SK-N-SH (cell line): Measurements from ENCODE around the gene ADK. TPM values are rescaled to one million over a fixed set of nuclear protein-coding genes. Genes with fewer than 3 reads are reported as not detected.

Experiments
- CTCF ChIA-PET: fragments of 300-600, 350-600 bp; formaldehyde crosslinking; extraction: SDS; loops from one replicate; lab custom pipeline; 2021; lab: Yijun Ruan, JAX
- POLR2A ChIA-PET: fragments of 350-600 bp; sonication (Branson Sonifier 250); formaldehyde crosslinking; extraction: SDS; loops from one replicate; lab custom pipeline; 2020; ENCODE audit warnings: antibody characterized with exemption, inconsistent platforms; lab: Yijun Ruan, JAX
- DNase-seq: peaks from one replicate; pipeline ENCODE4 v3.0.0; 2012
- H2AFZ ChIP-seq: fragments of 200-600 bp; sonication (generic); 2 replicates; pipeline ENCODE4 v1.8.1; 2016; ENCODE audit warnings: antibody characterized with exemption, mild to moderate bottlenecking, low read depth
- H3F3A ChIP-seq: fragments of 200-600 bp; sonication (generic); replicated peaks from 2 replicates; pipeline ENCODE3; 2016; ENCODE audit warnings: antibody characterized with exemption, mild to moderate bottlenecking; ENCODE audit not compliant: insufficient read depth
- H3K27ac ChIP-seq, 2 experiments: fragments of 200-500 bp in 1 of 2; fragments of 200-600 bp in 1 of 2; sonication (Bioruptor generic) in 1 of 2; sonication (generic), shearing (Covaris generic) in 1 of 2; 2 replicates each; pipeline versions ENCODE4 v1.5.1 to v1.6.1; 2014 to 2016; ENCODE audit warnings: low read depth in 2 of 2, inconsistent platforms in 1 of 2, low read length in 1 of 2, mild to moderate bottlenecking in 1 of 2, mixed read lengths in 1 of 2
- H3K27me3 ChIP-seq: fragments of 200-600 bp; sonication (generic), shearing (Covaris generic); 2 replicates; pipeline ENCODE4 v1.6.1; 2016; ENCODE audit warnings: mixed run types; ENCODE audit not compliant: insufficient read depth
- H3K36me3 ChIP-seq, 2 experiments: fragments of 200-500 bp in 1 of 2; fragments of 200-600 bp in 1 of 2; sonication (Bioruptor generic) in 1 of 2; sonication (generic) in 1 of 2; replicated peaks in 1 of 2; 2 replicates each; pipeline versions ENCODE3 to v1.5.1; 2014 to 2016; ENCODE audit warnings: low read length in 1 of 2, mild to moderate bottlenecking in 1 of 2; ENCODE audit not compliant: insufficient read depth in 2 of 2, control insufficient read depth in 1 of 2
- H3K4me1 ChIP-seq, 2 experiments: fragments of 200-500 bp in 1 of 2; fragments of 200-600 bp in 1 of 2; sonication (Bioruptor generic) in 1 of 2; sonication (generic), shearing (Covaris generic) in 1 of 2; 2 replicates each; pipeline versions ENCODE4 v1.5.1 to v1.6.1; 2014 to 2016; ENCODE audit warnings: low read depth in 1 of 2, low read length in 1 of 2, mixed run types in 1 of 2; ENCODE audit not compliant: insufficient read depth in 2 of 2, control insufficient read depth in 1 of 2
- H3K4me2 ChIP-seq: fragments of 200-600 bp; sonication (generic), shearing (Covaris generic); 2 replicates; pipeline ENCODE4 v1.6.1; 2017; ENCODE audit warnings: mixed run types
- H3K4me3 ChIP-seq, 2 experiments: fragments of 200-500 bp in 1 of 2; fragments of 200-600 bp in 1 of 2; sonication (Bioruptor generic) in 1 of 2; sonication (generic), shearing (Covaris generic) in 1 of 2; 2 replicates each; pipeline versions ENCODE4 v1.5.1 to v1.8.1; 2014 to 2016; ENCODE audit warnings: low read depth in 2 of 2, inconsistent platforms in 1 of 2, low read length in 1 of 2, mild to moderate bottlenecking in 1 of 2, mixed read lengths in 1 of 2, moderate library complexity in 1 of 2
- H3K79me2 ChIP-seq: fragments of 200-600 bp; sonication (generic); 2 replicates; pipeline ENCODE4 v1.8.1; 2017; ENCODE audit warnings: mild to moderate bottlenecking; ENCODE audit not compliant: insufficient read depth
- H3K9ac ChIP-seq: fragments of 200-600 bp; sonication (generic); 2 replicates; pipeline ENCODE4 v1.6.1; 2017; ENCODE audit warnings: mixed run types
- H3K9me2 ChIP-seq: fragments of 200-600 bp; sonication (generic); 2 replicates; pipeline ENCODE4 v1.6.1; 2017; ENCODE audit warnings: mixed run types
- H3K9me3 ChIP-seq: fragments of 200-600 bp; sonication (generic); 2 replicates; pipeline ENCODE4 v1.6.1; 2017; ENCODE audit warnings: mixed run types, mild to moderate bottlenecking, moderate library complexity
- H4K20me1 ChIP-seq: fragments of 200-600 bp; sonication (generic); 2 replicates; pipeline ENCODE4 v1.6.1; 2017; ENCODE audit warnings: mild to moderate bottlenecking, mixed run types; ENCODE audit not compliant: insufficient read depth
- CHD2 ChIP-seq: fragments of 150-350 bp; IDR thresholded peaks from 2 replicates; pipeline ENCODE4 v1.6.1; 2018; ENCODE audit warnings: low read length; ENCODE audit not compliant: partially characterized antibody
- CTCF ChIP-seq: fragments of 200-600 bp; sonication (generic); IDR thresholded peaks from 2 replicates; pipeline ENCODE4 v1.6.1; 2017; ENCODE audit warnings: antibody characterized with exemption, mild to moderate bottlenecking, moderate library complexity
- EP300 ChIP-seq, 2 experiments: IDR thresholded peaks; 2 replicates each; pipeline versions ENCODE4 v1.4.0 to v1.6.1; 2012; ENCODE audit warnings: borderline replicate concordance in 1 of 2, low read depth in 1 of 2, low read length in 1 of 2
- FOSL2 ChIP-seq: IDR thresholded peaks from 2 replicates; pipeline ENCODE4 v1.4.0; 2012; ENCODE audit warnings: low read depth, mild to moderate bottlenecking, moderate library complexity, borderline replicate concordance
- FOXJ3 ChIP-seq: sonication (generic); formaldehyde crosslinking; IDR thresholded peaks from 2 replicates; pipeline ENCODE4 v1.5.1; 2020; ENCODE audit warnings: mild to moderate bottlenecking, missing genetic modification reagents
- GABPA ChIP-seq: IDR thresholded peaks from 2 replicates; pipeline ENCODE4 v1.4.0; 2012; ENCODE audit warnings: low read depth, mild to moderate bottlenecking
- GATA2 ChIP-seq: sonication (generic); formaldehyde crosslinking; IDR thresholded peaks from 2 replicates; pipeline ENCODE4 v1.5.0; 2020; ENCODE audit warnings: mild to moderate bottlenecking, missing genetic modification reagents
- MEF2A ChIP-seq: IDR thresholded peaks from 2 replicates; pipeline ENCODE4 v1.4.0; 2012; ENCODE audit warnings: low read depth, borderline replicate concordance
- MXI1 ChIP-seq: IDR thresholded peaks from 2 replicates; pipeline ENCODE4 v1.6.1; 2012; ENCODE audit warnings: mild to moderate bottlenecking, low read depth, low read length, improper control_type of control experiment
- POLR2AphosphoS5 ChIP-seq: IDR thresholded peaks from 2 replicates; pipeline ENCODE4 v1.6.1; 2012; ENCODE audit warnings: low read depth, low read length
- RAD21 ChIP-seq: IDR thresholded peaks from 2 replicates; pipeline ENCODE4 v1.6.1; 2012; ENCODE audit warnings: mild to moderate bottlenecking, low read length
- RCOR1 ChIP-seq: fragments of 150-350 bp; IDR thresholded peaks from 2 replicates; pipeline ENCODE4 v1.6.1; 2017; ENCODE audit warnings: antibody characterized with exemption, low read length
- RFX5 ChIP-seq: IDR thresholded peaks from 2 replicates; pipeline ENCODE4 v1.6.1; 2012; ENCODE audit warnings: mild to moderate bottlenecking, improper control_type of control experiment, low read length
- RXRA ChIP-seq: IDR thresholded peaks from 2 replicates; pipeline ENCODE4 v1.4.0; 2012; ENCODE audit warnings: low read depth, mild to moderate bottlenecking, borderline replicate concordance
- TAF1 ChIP-seq: IDR thresholded peaks from 2 replicates; pipeline ENCODE4 v1.6.1; 2012; ENCODE audit warnings: low read depth, mild to moderate bottlenecking, low read length, moderate library complexity, borderline replicate concordance
- YY1 ChIP-seq: IDR thresholded peaks from 2 replicates; pipeline ENCODE4 v1.4.0; 2012; ENCODE audit warnings: low read depth, mild to moderate bottlenecking
- WGBS: methylation state at CpG from one replicate; pipeline ENCODE4 v1.1.6; 2017; ENCODE audit warnings: low lambda C conversion rate; 5-methylcytosine and 5-hydroxymethylcytosine counted together
- polyA plus RNA-seq, 3 experiments: library from polyadenylated mRNA; depleted of rRNA; stranded (reverse); fragments of >200 nt; gene quantifications; 2 replicates each; pipeline ENCODE4 v1.2.3, GENCODE V29; 2012
- TF ChIP-seq, protein P1 (sequence below): IDR thresholded peaks from 2 replicates; pipeline ENCODE4 v1.4.0; 2012; ENCODE audit warnings: low read depth
- TF ChIP-seq, protein P2 (sequence below): fragments of 150-350 bp; IDR thresholded peaks from 2 replicates; pipeline ENCODE4 v1.6.1; 2017; ENCODE audit warnings: antibody characterized with exemption, low read length, low read depth, borderline replicate concordance
- TF ChIP-seq, protein P3 (sequence below): IDR thresholded peaks from 2 replicates; pipeline ENCODE4; 2012

The ADK gene
- polyA plus RNA-seq, 1 of the 3 experiments (the other 2 are of a cell fraction), result 25.1 TPM

DNA sequence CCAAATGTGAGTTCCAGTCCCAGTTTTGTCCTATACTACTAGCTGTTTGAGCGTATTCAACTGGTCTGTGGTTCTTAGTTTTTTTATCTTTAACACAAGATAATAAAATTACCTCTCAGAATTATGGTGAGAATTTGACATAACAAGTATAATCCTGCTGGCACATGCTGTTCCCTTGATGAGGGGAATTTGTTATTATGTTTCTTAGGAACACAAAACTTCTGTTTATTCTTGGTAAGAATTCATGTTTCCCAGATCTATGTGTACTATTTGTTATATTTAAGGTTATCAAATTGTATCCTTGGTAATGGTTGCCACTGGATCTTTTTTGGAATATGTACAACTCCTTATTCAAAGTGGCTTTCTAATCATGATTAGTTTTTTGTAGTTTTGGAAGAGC lies 335.6 kb downstream of the ADK start:
- H3K9ac ChIP-seq, result no peak overlapping the region
- no peaks in the 10 kb centered on the region for H3K9me2 ChIP-seq
- CTCF ChIA-PET, result no interaction called here
- no peak overlapping the region for H3K4me3 ChIP-seq
- H3K36me3 ChIP-seq, result peaks cover 0 to 12% of the 10 kb centered on the region in 2 experiments
- DNase-seq, result no peak
- no peak overlapping the region for H2AFZ ChIP-seq
- no peak overlapping the region for H3K4me2 ChIP-seq
- WGBS, result 100% methylated on average over 1 of the region's 1 CpG
- H3K79me2 ChIP-seq, result no peaks in the 10 kb centered on the region
- no peaks in the 10 kb centered on the region for H4K20me1 ChIP-seq
- POLR2A ChIA-PET, result no interaction called here
- TF ChIP-seq RXRA (no peak), RFX5 (no peak), MXI1 (no peak), CHD2 (no peak), YY1 (no peak), FOSL2 (no peak), MEF2A (no peak), GABPA (no peak), POLR2AphosphoS5 (no peak), EP300 (IDR thresholded peaks at IDR 0.05; ENCODE audit: borderline replicate concordance in 1 of 2, low read depth in 1 of 2, low read length in 1 of 2) (no peak), RAD21 (no peak), CTCF (no peak)
- TF ChIP-seq, protein P1, sequence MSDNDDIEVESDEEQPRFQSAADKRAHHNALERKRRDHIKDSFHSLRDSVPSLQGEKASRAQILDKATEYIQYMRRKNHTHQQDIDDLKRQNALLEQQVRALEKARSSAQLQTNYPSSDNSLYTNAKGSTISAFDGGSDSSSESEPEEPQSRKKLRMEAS, result no peak
- TF ChIP-seq, protein P2, sequence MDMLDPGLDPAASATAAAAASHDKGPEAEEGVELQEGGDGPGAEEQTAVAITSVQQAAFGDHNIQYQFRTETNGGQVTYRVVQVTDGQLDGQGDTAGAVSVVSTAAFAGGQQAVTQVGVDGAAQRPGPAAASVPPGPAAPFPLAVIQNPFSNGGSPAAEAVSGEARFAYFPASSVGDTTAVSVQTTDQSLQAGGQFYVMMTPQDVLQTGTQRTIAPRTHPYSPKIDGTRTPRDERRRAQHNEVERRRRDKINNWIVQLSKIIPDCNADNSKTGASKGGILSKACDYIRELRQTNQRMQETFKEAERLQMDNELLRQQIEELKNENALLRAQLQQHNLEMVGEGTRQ, result no peak
- no peak overlapping the region for H3K27ac ChIP-seq
- no peaks in the 10 kb centered on the region for H3K9me3 ChIP-seq
- H3K4me1 ChIP-seq, result no peaks in the 10 kb centered on the region
- H3K27me3 ChIP-seq, result no peaks in the 10 kb centered on the region
- peaks cover 4% of the 10 kb centered on the region for H3F3A ChIP-seq

- no peak overlapping the region for H3K27ac ChIP-seq
- H3K9me3 ChIP-seq, result no peaks in the 10 kb centered on the region
- H4K20me1 ChIP-seq, result no peaks in the 10 kb centered on the region
- peaks cover 0 to 6% of the 10 kb centered on the region in 2 experiments for H3K36me3 ChIP-seq
- no peaks in the 10 kb centered on the region for H3K9me2 ChIP-seq
- CTCF ChIA-PET, result no interaction called here
- H3K4me2 ChIP-seq, result no peak overlapping the region
- H3K4me3 ChIP-seq, result no peak overlapping the region
- H3K4me1 ChIP-seq, result no peaks in the 10 kb centered on the region
- peaks cover 4% of the 10 kb centered on the region for H3F3A ChIP-seq
- TF ChIP-seq TAF1 (no peak), GABPA (no peak), FOXJ3 (CRISPR knock-in tag) (no peak), RCOR1 (no peak), GATA2 (CRISPR knock-in tag) (no peak), FOSL2 (no peak)
- TF ChIP-seq, protein P3, sequence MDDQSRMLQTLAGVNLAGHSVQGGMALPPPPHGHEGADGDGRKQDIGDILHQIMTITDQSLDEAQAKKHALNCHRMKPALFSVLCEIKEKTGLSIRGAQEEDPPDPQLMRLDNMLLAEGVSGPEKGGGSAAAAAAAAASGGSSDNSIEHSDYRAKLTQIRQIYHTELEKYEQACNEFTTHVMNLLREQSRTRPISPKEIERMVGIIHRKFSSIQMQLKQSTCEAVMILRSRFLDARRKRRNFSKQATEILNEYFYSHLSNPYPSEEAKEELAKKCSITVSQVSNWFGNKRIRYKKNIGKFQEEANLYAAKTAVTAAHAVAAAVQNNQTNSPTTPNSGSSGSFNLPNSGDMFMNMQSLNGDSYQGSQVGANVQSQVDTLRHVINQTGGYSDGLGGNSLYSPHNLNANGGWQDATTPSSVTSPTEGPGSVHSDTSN, result no peak
- TF ChIP-seq, protein P2, result no peak
- no peaks in the 10 kb centered on the region for H3K79me2 ChIP-seq
- no peak for DNase-seq
- POLR2A ChIA-PET, result no interaction called here
- no peaks in the 10 kb centered on the region for H3K27me3 ChIP-seq
- no peak overlapping the region for H3K9ac ChIP-seq
- H2AFZ ChIP-seq, result no peak overlapping the region
These were observed 337.9 kb downstream of the ADK start for GRCh38 chr10:74488907-74489306.
